ENCODE data around the gene FLNC.

DNA sequence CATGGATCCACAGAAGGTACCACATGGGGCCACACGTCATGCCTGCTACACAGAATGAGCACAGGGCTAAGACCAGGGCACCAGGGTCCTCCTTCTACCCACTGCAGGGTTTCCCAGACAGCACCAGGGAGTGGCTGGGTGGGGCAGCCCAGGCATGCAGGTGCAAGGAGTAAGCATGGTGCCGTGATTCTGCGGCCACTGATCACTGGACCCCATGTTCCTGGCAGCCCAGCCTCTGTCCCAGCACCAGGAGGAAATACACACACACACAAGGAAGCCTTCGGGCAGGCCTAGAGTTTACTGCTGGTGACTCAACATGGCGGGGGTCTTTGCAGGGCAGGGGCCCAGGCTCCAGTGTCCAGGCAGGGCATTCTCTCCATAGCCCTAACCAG is 46.4 kb downstream of the FLNC start:
- TF ChIP-seq, protein P1, sequence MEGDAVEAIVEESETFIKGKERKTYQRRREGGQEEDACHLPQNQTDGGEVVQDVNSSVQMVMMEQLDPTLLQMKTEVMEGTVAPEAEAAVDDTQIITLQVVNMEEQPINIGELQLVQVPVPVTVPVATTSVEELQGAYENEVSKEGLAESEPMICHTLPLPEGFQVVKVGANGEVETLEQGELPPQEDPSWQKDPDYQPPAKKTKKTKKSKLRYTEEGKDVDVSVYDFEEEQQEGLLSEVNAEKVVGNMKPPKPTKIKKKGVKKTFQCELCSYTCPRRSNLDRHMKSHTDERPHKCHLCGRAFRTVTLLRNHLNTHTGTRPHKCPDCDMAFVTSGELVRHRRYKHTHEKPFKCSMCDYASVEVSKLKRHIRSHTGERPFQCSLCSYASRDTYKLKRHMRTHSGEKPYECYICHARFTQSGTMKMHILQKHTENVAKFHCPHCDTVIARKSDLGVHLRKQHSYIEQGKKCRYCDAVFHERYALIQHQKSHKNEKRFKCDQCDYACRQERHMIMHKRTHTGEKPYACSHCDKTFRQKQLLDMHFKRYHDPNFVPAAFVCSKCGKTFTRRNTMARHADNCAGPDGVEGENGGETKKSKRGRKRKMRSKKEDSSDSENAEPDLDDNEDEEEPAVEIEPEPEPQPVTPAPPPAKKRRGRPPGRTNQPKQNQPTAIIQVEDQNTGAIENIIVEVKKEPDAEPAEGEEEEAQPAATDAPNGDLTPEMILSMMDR (IDR thresholded peaks at IDR 0.05; ENCODE audit: insufficient read depth, low read length, poor library complexity, severe bottlenecking): no peak
- no peak for TF ChIP-seq EZH2phosphoT487 (conservative IDR thresholded peaks at IDR 0.05; ENCODE audit: low read length)

All from SU-DHL-6 (cell line).